IMR-90 (cell line): ENCODE results near the gene BFSP1. TPM values are rescaled to one million over a fixed set of nuclear protein-coding genes. Genes with fewer than 3 reads are reported as not detected.

Experiments used
- ATAC-seq: fragments of 200-7000 bp; cut with Tn5 transposase; 2 replicates; pipeline ENCODE4 v1.9.1; 2020; ENCODE audit warnings: low read depth, mild to moderate bottlenecking, moderate library complexity
- BruUV-seq: library from RNA; stranded (reverse); fragments of 400-500 nt; replicated peaks from 2 replicates; lab custom pipeline; 2021; lab: Mats Ljungman, UMichigan
- CTCF ChIA-PET: fragments of 300-600 bp; formaldehyde crosslinking; extraction: SDS; loops from one replicate; lab custom pipeline; 2021; ENCODE audit warnings: antibody characterized with exemption; lab: Yijun Ruan, JAX
- POLR2A ChIA-PET: fragments of 300-600 bp; sonication (Branson Sonifier 250); formaldehyde crosslinking; loops from one replicate; lab custom pipeline; 2022; ENCODE audit warnings: antibody characterized with exemption; ENCODE audit not compliant: unreplicated experiment; lab: Charles Lee
- DNase-seq: peaks from one replicate; pipeline ENCODE4 v3.0.0; 2013
- H2AFZ ChIP-seq: replicated peaks from 2 replicates; pipeline ENCODE3; 2013; ENCODE audit warnings: low read length, mild to moderate bottlenecking; ENCODE audit not compliant: poor library complexity
- H2AK5ac ChIP-seq: 2 replicates; pipeline ENCODE4 v1.6.1; 2013; ENCODE audit warnings: low read depth, low read length, inconsistent platforms
- H2AK9ac ChIP-seq: replicated peaks from 2 replicates; pipeline ENCODE3; 2013; ENCODE audit warnings: mild to moderate bottlenecking, low read depth, low read length, moderate library complexity; ENCODE audit not compliant: poor library complexity
- H2BK120ac ChIP-seq: 2 replicates; pipeline ENCODE4 v1.6.1; 2013; ENCODE audit warnings: low read depth, low read length, inconsistent platforms
- H2BK15ac ChIP-seq: 3 replicates; pipeline ENCODE4 v1.6.1; 2013; ENCODE audit warnings: low read depth, low read length, inconsistent platforms
- H2BK20ac ChIP-seq: 2 replicates; pipeline ENCODE4 v1.6.1; 2013; ENCODE audit warnings: low read depth, mild to moderate bottlenecking, inconsistent platforms, low read length, moderate library complexity
- H2BK5ac ChIP-seq: 2 replicates; pipeline ENCODE4 v1.6.1; 2013; ENCODE audit warnings: mild to moderate bottlenecking, low read depth, low read length, inconsistent platforms; ENCODE audit not compliant: poor library complexity, severe bottlenecking
- H3K14ac ChIP-seq: replicated peaks from 2 replicates; pipeline ENCODE4 v1.6.1; 2013; ENCODE audit warnings: low read depth, low read length, inconsistent platforms
- H3K18ac ChIP-seq: 2 replicates; pipeline ENCODE4 v1.6.1; 2013; ENCODE audit warnings: low read depth, low read length, control low read depth
- H3K23ac ChIP-seq: 2 replicates; pipeline ENCODE4 v1.6.1; 2013; ENCODE audit warnings: low read depth, low read length, inconsistent platforms
- H3K27ac ChIP-seq: 2 replicates; pipeline ENCODE4 v1.5.1; 2013; ENCODE audit warnings: mild to moderate bottlenecking, control low read depth, low read length; ENCODE audit not compliant: insufficient read depth
- H3K27me3 ChIP-seq: 2 replicates; pipeline ENCODE4 v1.6.1; 2013; ENCODE audit warnings: low read length; ENCODE audit not compliant: control insufficient read depth, insufficient read depth
- H3K36me3 ChIP-seq: 2 replicates; pipeline ENCODE4 v1.6.1; 2013; ENCODE audit warnings: low read length, mixed read lengths; ENCODE audit not compliant: control insufficient read depth, insufficient read depth
- H3K4ac ChIP-seq: 2 replicates; pipeline ENCODE4 v1.6.1; 2013; ENCODE audit warnings: low read depth, low read length, inconsistent platforms
- H3K4me1 ChIP-seq: 2 replicates; pipeline ENCODE4 v1.6.1; 2013; ENCODE audit warnings: low read length, mixed read lengths; ENCODE audit not compliant: control insufficient read depth, insufficient read depth
- H3K4me2 ChIP-seq: 2 replicates; pipeline ENCODE4 v1.6.1; 2013; ENCODE audit warnings: low read depth, mild to moderate bottlenecking, control low read depth, low read length, moderate library complexity
- H3K4me3 ChIP-seq: 2 replicates; pipeline ENCODE4 v1.5.1; 2013; ENCODE audit warnings: low read depth, mild to moderate bottlenecking, control low read depth, low read length, moderate library complexity; ENCODE audit not compliant: insufficient read depth
- H3K56ac ChIP-seq: 2 replicates; pipeline ENCODE4 v1.6.1; 2013; ENCODE audit warnings: low read length, inconsistent platforms; ENCODE audit not compliant: insufficient read depth; ENCODE audit errors: extremely low read depth
- H3K79me1 ChIP-seq, 2 experiments: 2 replicates each; pipeline ENCODE4 v1.6.1; 2013; ENCODE audit warnings: low read length in 2 of 2, inconsistent platforms in 1 of 2, low read depth in 1 of 2
- H3K9ac ChIP-seq: 2 replicates; pipeline ENCODE4 v1.6.1; 2013; ENCODE audit warnings: low read depth, low read length, control low read depth
- H3K9me1 ChIP-seq: 2 replicates; pipeline ENCODE4 v1.6.1; 2013; ENCODE audit warnings: low read length, inconsistent platforms; ENCODE audit not compliant: insufficient read depth
- H3K9me3 ChIP-seq: 2 replicates; pipeline ENCODE4 v1.6.1; 2013; ENCODE audit warnings: low read length; ENCODE audit not compliant: control insufficient read depth, insufficient read depth
- H4K20me1 ChIP-seq: 2 replicates; pipeline ENCODE4 v1.6.1; 2013; ENCODE audit warnings: low read length, inconsistent platforms; ENCODE audit not compliant: insufficient read depth
- H4K5ac ChIP-seq: 2 replicates; pipeline ENCODE4 v1.6.1; 2013; ENCODE audit warnings: mild to moderate bottlenecking, low read depth, low read length, control low read depth
- H4K8ac ChIP-seq, 2 experiments: 2 replicates each; pipeline ENCODE4 v1.6.1; 2013; ENCODE audit warnings: low read depth in 2 of 2, low read length in 2 of 2, control low read depth in 1 of 2, inconsistent platforms in 1 of 2
- H4K91ac ChIP-seq: 2 replicates; pipeline ENCODE4 v1.6.1; 2013; ENCODE audit warnings: low read depth, low read length, inconsistent platforms; ENCODE audit not compliant: insufficient read depth
- BHLHE40 ChIP-seq: fragments of 150-350 bp; IDR thresholded peaks from 2 replicates; pipeline ENCODE4 v1.6.1; 2016; ENCODE audit warnings: mild to moderate bottlenecking, low read depth, low read length
- CEBPB ChIP-seq: IDR thresholded peaks from 2 replicates; pipeline ENCODE4 v1.6.1; 2012; ENCODE audit warnings: low read depth, low read length, improper control_type of control experiment
- CHD1 ChIP-seq: IDR thresholded peaks from 2 replicates; pipeline ENCODE4 v1.6.1; 2012; ENCODE audit warnings: low read depth, low read length, improper control_type of control experiment
- FOS ChIP-seq: fragments of 150-350 bp; IDR thresholded peaks from 2 replicates; pipeline ENCODE4 v1.6.1; 2016; ENCODE audit warnings: low read depth, low read length
- MAFK ChIP-seq: IDR thresholded peaks from 2 replicates; pipeline ENCODE4 v1.6.1; 2012; ENCODE audit warnings: low read depth, low read length, improper control_type of control experiment
- MAZ ChIP-seq: IDR thresholded peaks from 2 replicates; pipeline ENCODE4 v1.6.1; 2012; ENCODE audit warnings: low read depth, mild to moderate bottlenecking, low read length, improper control_type of control experiment, moderate library complexity, borderline replicate concordance
- MXI1 ChIP-seq: IDR thresholded peaks from 2 replicates; pipeline ENCODE4 v1.6.1; 2012; ENCODE audit warnings: low read depth, mild to moderate bottlenecking, low read length, moderate library complexity, borderline replicate concordance
- NFE2L2 ChIP-seq: fragments of 150-350 bp; IDR thresholded peaks from 2 replicates; pipeline ENCODE4 v1.6.1; 2016; ENCODE audit warnings: low read depth, mild to moderate bottlenecking, low read length
- POLR2A ChIP-seq: IDR thresholded peaks from 2 replicates; pipeline ENCODE4 v1.6.1; 2012; ENCODE audit warnings: mild to moderate bottlenecking, low read depth, low read length
- RAD21 ChIP-seq: IDR thresholded peaks from 2 replicates; pipeline ENCODE4 v1.6.1; 2012; ENCODE audit warnings: low read length, improper control_type of control experiment
- RCOR1 ChIP-seq: IDR thresholded peaks from 2 replicates; pipeline ENCODE4 v1.6.1; 2012; ENCODE audit warnings: mild to moderate bottlenecking, low read length, improper control_type of control experiment; ENCODE audit not compliant: insufficient replicate concordance
- RFX5 ChIP-seq: IDR thresholded peaks from 2 replicates; pipeline ENCODE4 v1.8.0; 2012; ENCODE audit warnings: low read depth, mild to moderate bottlenecking, low read length, moderate library complexity
- SMC3 ChIP-seq: fragments of 150-350 bp; IDR thresholded peaks from 2 replicates; pipeline ENCODE4 v1.6.1; 2016; ENCODE audit warnings: low read depth, mild to moderate bottlenecking, antibody characterized with exemption, low read length, moderate library complexity
- USF2 ChIP-seq: fragments of 150-350 bp; IDR thresholded peaks from 2 replicates; pipeline ENCODE4 v1.6.1; 2017; ENCODE audit warnings: mild to moderate bottlenecking, antibody characterized with exemption, low read length, low read depth
- WGBS, 2 experiments: methylation state at CpG; one replicate each; pipeline versions ENCODE4 v1.1.5 to v1.1.7; 2013; ENCODE audit warnings: missing lambda C conversion rate in 2 of 2; ENCODE audit not compliant: insufficient read length in 1 of 2; ENCODE audit errors: extremely low coverage in 2 of 2; 5-methylcytosine and 5-hydroxymethylcytosine counted together
- dilution Hi-C: fragments of 300-500 bp; cut with HindIII; formaldehyde crosslinking; loops from one replicate; pipeline ENCODE4 v1.14.3; 2018; ENCODE audit warnings: low sequenced_read_pairs; ENCODE audit not compliant: unreplicated experiment
- in situ Hi-C: fragments of 300-500 bp; cut with MboI; formaldehyde crosslinking; loops from 3 replicates; pipeline ENCODE4 v1.14.3; 2019; ENCODE audit warnings: low sequenced_read_pairs, inconsistent platforms, mixed read lengths
- intact Hi-C: fragments of 100-400 bp; cut with micrococcal nuclease; formaldehyde crosslinking; loops from 2 replicates; pipeline ENCODE4 v1.10.0; 2022
- polyA plus RNA-seq, 3 experiments: library from polyadenylated mRNA; depleted of rRNA; stranded (reverse); fragments of >200 nt; gene quantifications; 2 replicates each; pipeline ENCODE4 v1.2.3, GENCODE V29; 2012; ENCODE audit warnings: low replicate concordance in 1 of 3
- total RNA-seq: library from RNA; depleted of rRNA; stranded (reverse); fragments of >200 nt; gene quantifications from 2 replicates; pipeline ENCODE4 v1.2.3, GENCODE V29; 2012
- TF ChIP-seq, protein P1 (sequence below): conservative IDR thresholded peaks from 2 replicates; pipeline ENCODE4 v1.5.1; 2012; ENCODE audit warnings: mild to moderate bottlenecking, low read depth, low read length, improper control_type of control experiment
- TF ChIP-seq, protein P2 (sequence below): fragments of 150-350 bp; IDR thresholded peaks from 2 replicates; pipeline ENCODE4 v1.6.1; 2016; ENCODE audit warnings: low read depth, mild to moderate bottlenecking, low read length, moderate library complexity, borderline replicate concordance

Gene BFSP1
- total and polyA plus RNA-seq, 2 of the 4 experiments (the other 2 are of a cell fraction), result 1.1 to 2.0 TPM

GRCh38 chr20:17537959-17538358 is 6.8 kb upstream of the BFSP1 start:
- CTCF ChIA-PET, result no interaction called here

More at GRCh38 chr20:17537959-17538358, 6.8 kb upstream of the BFSP1 start:
- no peak overlapping the region for H2AK9ac ChIP-seq
- H3K9ac ChIP-seq, result no peak overlapping the region
- H3K18ac ChIP-seq, result no peak overlapping the region
- no peak overlapping the region for H2AFZ ChIP-seq
- peaks cover 5% of the 10 kb centered on the region; the same call in 1 of the 2 replicates for H3K9me1 ChIP-seq
- DNase-seq (no peak), ATAC-seq (no peak)
- H3K4me2 ChIP-seq, result no peak overlapping the region
- intact Hi-C loops (loop anchor here (1.0 to 10.0 kb wide), 7 partner anchors 32 to 459 kb away; partner anchors contain the start of gene DSTN), dilution Hi-C loops (no loop called here), in situ Hi-C loops (loop anchor here (5.0 kb wide), 2 partner anchors 34 to 74 kb away; partner anchors contain the start of gene DSTN)
- no peaks in the 10 kb centered on the region for H3K9me3 ChIP-seq
- H3K4me3 ChIP-seq, result no peak overlapping the region
- no peak overlapping the region for H4K91ac ChIP-seq
- H3K27ac ChIP-seq, result no peak overlapping the region
- H3K4me1 ChIP-seq, result peaks cover 4% of the 10 kb centered on the region
- no TSS peak for BruUV-seq
- H4K8ac ChIP-seq, result no peak overlapping the region
- H3K27me3 ChIP-seq, result peaks cover 4% of the 10 kb centered on the region
- H2BK120ac ChIP-seq, result no peak overlapping the region
- H3K36me3 ChIP-seq, result no peaks in the 10 kb centered on the region
- POLR2A ChIA-PET, result no interaction called here
- H2AK5ac ChIP-seq, result no peak overlapping the region
- H2BK15ac ChIP-seq, result no peak overlapping the region
- no peak overlapping the region for H3K56ac ChIP-seq
- no peak overlapping the region for H3K4ac ChIP-seq
- WGBS, 2 experiments, result 100% methylated on average over 1 of the region's 3 CpGs; no CpG with 5 or more reads in 1 of the 2 experiments
- peaks cover 2% of the 10 kb centered on the region; the same call in 1 of the 2 replicates for H4K20me1 ChIP-seq
- H3K14ac ChIP-seq, result no peak overlapping the region
- H3K23ac ChIP-seq, result no peak overlapping the region
- no peak overlapping the region for H4K5ac ChIP-seq
- no peak overlapping the region for H2BK5ac ChIP-seq
- TF ChIP-seq MXI1, result no peak
- TF ChIP-seq, protein P1, sequence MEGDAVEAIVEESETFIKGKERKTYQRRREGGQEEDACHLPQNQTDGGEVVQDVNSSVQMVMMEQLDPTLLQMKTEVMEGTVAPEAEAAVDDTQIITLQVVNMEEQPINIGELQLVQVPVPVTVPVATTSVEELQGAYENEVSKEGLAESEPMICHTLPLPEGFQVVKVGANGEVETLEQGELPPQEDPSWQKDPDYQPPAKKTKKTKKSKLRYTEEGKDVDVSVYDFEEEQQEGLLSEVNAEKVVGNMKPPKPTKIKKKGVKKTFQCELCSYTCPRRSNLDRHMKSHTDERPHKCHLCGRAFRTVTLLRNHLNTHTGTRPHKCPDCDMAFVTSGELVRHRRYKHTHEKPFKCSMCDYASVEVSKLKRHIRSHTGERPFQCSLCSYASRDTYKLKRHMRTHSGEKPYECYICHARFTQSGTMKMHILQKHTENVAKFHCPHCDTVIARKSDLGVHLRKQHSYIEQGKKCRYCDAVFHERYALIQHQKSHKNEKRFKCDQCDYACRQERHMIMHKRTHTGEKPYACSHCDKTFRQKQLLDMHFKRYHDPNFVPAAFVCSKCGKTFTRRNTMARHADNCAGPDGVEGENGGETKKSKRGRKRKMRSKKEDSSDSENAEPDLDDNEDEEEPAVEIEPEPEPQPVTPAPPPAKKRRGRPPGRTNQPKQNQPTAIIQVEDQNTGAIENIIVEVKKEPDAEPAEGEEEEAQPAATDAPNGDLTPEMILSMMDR, result no peak
- no peak for TF ChIP-seq CEBPB
- no peak for TF ChIP-seq RCOR1
- TF ChIP-seq RAD21, result no peak
- TF ChIP-seq, protein P2, sequence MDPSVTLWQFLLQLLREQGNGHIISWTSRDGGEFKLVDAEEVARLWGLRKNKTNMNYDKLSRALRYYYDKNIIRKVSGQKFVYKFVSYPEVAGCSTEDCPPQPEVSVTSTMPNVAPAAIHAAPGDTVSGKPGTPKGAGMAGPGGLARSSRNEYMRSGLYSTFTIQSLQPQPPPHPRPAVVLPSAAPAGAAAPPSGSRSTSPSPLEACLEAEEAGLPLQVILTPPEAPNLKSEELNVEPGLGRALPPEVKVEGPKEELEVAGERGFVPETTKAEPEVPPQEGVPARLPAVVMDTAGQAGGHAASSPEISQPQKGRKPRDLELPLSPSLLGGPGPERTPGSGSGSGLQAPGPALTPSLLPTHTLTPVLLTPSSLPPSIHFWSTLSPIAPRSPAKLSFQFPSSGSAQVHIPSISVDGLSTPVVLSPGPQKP, result no peak
- no peak for TF ChIP-seq USF2
- TF ChIP-seq POLR2A, result no peak
- no peak for TF ChIP-seq BHLHE40
- TF ChIP-seq MAFK, result no peak
- no peak for TF ChIP-seq FOS
- no peak for TF ChIP-seq SMC3
- no peak for TF ChIP-seq MAZ
- TF ChIP-seq RFX5, result no peak
- TF ChIP-seq NFE2L2, result no peak
- TF ChIP-seq CHD1, result no peak
- no peak overlapping the region for H2BK20ac ChIP-seq
- peaks cover 0 to 13% of the 10 kb centered on the region in 2 experiments; a peak in 2 of 4 replicates for H3K79me1 ChIP-seq
